ENCODE measurements around the gene EPN3. TPM values are rescaled to one million over a fixed set of nuclear protein-coding genes. Genes with fewer than 3 reads are reported as not detected.
A peak's percentile ranks its signal among the peaks of the same experiment; 100 is the strongest.

The EPN3 gene
- 0.04 and 0.07 TPM in 2 replicates for total RNA-seq

DNA sequence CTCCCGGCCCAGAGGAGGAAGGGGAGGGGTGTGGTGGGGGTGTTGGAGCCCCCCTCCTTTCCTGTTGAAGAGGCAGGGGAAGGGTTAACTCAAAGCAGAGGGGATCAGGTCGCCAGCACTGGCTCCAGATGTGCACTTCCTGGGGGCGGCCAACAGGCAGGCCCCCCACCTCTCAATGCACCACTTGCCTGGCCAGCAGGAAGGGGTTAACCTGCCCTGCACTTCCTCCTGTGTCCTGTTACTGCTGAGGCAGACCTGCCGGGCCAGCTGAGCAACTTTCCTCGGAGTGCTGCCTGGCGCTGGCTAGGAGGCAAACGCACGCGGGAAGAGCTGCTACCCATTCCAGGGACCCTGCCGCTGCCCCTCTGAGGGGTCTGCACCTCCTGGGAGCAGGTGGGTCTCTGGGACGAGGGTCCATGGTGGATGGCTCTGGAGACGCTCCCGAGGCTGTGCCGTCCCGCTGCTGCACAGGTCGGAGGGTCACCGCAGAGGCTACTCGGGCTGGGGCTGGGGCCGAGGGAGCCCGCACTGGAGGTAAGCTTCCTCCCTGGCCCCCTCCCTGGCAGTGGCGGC, at the start of gene EPN3:
Gene EPN3, plus strand, starts transcription at position 284 of the 573 bp plus-strand sequence. CDS start 3,822 bp downstream, outside the sequence.
- no peak for DNase-seq (ENCODE audit: low read depth, low spot score)

DNA sequence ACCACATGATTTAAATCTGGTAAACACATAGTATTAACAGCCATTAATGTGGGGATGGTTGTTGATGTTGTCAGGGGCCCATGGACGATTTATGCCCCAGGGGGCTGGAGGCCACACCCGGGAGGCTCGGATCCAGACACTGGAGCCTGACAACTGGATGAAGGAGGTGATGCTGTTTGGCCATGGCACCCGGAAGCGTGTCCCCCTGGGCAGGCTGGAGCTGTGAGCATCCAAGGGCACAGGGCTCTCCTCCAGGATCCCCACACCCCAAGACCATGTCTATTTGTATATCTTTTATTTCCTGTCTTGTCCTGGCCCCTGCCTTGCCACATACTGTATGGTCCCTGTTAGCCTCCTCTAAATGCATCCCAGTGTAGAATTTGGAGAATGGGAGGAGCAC, 49.3 kb upstream of the EPN3 start:
- DNase-seq (ENCODE audit: low read depth, low spot score), result no peak

DNA sequence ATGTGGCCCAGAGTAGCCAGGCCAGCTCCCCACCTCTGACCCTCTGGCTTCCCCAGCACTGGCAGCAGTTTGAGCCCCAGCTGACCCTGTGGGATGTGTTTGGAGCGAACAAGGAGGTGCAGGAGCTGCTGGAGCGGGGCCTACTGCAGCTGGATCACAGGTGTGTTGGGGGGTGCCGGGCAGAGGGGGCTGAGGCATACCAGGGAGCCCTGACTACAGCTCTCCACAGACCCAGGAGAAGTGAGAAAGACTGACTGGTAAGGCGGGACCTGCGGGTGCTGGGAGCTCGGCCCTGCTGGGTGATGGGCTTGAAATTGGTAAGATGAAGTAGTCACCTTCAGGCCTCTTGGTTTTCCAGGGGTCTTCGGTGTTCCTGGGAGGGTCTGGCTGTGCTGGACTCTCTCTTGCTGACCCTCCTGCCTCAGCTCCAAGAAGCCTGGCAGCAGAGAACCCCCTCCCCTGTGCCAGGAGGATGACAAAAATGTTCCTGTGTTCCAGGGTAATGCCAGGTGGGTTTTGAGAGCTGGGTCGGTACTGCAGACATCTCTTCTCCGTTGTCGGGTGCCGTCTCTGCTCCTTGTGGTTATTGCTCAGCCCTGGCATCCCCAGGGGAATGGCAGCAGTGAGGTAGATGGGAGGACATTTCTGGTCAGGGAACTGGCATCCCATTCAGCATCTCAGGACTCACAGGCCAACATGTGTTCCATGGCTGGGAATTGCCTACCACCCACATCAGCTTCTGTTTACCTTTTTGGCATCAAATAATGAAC, 48.0 kb upstream of the EPN3 start:
- no peak for DNase-seq (ENCODE audit: low read depth, low spot score)

DNA sequence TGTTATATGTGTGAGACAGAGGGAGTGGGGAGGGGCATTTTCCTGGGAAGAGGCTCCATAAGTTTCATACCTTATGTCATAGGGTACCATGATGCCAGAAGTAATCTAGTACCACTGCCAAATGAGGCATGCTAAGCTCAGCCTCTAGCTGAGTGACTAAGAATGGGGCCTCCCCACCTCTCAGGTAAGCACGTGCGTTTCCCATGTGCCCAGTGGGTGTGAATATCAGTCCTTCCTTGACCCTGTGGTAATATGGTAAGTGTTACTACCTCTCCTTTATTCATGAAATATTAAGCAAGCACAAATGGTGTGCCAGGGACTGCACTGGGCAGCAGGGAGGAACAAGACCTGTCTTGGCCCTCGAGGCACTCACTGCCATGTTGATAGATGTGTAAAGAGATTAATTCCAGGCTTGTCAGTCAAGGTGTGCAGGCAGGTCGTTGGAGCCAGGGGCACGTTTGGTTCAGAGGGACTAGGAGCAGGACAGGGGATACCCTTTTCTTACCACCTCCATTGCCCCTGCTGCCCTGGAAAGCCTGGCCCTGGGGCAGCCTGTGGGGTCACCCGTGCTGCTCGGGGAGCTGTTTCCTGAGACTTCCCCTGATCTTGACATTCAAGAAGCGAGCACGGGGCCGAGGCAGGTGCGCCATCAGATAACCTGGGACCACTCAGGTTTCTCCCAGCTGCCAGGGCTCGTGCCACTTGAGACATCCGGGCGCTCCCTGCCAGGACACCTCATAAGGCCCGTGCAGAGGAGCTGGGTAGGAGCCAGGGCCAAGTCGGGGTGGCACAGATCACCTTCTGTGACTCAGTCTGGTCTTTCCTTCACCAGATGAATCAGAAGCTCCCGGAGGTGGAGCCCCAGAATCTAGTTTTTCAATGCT, 45.1 kb upstream of the EPN3 start:
- DNase-seq (ENCODE audit: low read depth, low spot score), result no peak

DNA sequence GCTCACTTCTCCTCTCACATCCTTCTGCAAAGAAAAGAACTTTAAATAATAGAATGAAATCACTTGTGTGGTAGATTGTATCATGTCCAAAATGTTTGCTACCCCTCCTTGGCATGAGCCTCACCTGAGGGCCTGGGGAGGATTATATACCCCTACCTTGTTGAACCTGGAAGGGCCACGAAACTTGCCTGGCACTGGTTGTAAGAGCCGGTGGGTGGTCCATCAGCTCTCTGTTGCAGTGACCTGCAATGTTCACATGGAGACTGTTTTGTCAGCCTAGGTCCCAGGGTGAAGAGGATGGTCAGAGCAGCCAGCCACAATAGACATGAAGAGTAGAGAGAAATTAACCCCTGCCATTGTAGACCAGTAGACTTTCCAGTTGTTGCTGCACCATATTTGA, 43.7 kb upstream of the EPN3 start:
- DNase-seq (ENCODE audit: low read depth, low spot score), result no peak

DNA sequence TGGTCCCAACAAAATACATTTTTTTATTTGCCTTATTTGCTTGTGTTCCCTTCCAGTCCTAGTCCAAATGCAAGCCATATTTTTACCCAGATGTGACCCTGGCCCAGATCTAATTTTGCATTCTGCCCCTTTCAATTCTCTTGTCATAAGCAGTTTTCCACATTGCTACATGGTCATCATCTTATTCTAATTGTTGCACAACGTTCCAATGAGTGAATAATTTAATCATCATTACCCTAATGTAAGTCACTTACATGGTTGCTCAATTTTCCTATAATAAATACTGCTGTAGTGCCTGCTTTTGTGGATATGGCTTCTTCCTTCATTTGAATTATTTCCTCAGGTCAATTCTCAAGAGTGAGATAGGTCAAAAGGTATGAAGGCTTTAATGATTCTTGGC, 41.0 kb upstream of the EPN3 start:
- no peak for DNase-seq (ENCODE audit: low read depth, low spot score)

DNA sequence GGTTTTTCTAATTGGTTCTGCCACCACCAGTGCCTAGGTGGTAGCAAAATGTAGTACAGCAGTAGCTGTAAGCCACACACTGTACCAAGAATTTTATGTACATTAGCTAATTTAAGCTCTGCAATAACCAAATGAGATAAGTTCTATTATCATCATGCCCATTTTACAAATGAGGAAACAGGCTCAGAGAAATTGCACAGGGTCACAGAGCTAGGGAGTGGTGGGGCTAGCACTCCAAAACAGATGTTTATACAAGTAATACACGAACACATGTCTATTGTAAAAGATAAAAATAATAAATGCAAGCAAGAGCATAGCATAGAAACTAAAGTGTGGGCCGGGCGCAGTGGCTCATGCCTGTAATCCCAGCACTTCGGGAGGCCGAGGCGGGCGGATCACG, 40.3 kb upstream of the EPN3 start:
- DNase-seq (ENCODE audit: low read depth, low spot score), result no peak

DNA sequence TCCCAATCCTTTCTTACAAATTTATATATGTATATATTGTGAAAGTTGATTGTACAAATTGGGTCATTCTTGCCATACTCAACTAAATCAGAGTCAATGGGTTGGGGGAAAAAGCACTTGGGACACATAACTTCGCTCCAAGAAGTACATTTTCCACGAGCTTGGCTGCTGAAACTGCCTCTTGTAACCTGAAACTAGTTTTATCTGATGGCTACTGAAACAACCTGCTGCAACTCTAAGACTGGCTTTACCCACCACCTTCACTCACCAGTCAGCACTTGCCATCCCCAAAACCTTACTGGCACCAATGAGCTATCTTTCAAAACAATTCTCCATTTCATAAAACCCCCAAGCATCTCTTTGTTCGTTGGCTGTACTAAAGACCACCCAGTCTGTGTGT, 38.8 kb upstream of the EPN3 start:
- no peak for DNase-seq (ENCODE audit: low read depth, low spot score)

DNA sequence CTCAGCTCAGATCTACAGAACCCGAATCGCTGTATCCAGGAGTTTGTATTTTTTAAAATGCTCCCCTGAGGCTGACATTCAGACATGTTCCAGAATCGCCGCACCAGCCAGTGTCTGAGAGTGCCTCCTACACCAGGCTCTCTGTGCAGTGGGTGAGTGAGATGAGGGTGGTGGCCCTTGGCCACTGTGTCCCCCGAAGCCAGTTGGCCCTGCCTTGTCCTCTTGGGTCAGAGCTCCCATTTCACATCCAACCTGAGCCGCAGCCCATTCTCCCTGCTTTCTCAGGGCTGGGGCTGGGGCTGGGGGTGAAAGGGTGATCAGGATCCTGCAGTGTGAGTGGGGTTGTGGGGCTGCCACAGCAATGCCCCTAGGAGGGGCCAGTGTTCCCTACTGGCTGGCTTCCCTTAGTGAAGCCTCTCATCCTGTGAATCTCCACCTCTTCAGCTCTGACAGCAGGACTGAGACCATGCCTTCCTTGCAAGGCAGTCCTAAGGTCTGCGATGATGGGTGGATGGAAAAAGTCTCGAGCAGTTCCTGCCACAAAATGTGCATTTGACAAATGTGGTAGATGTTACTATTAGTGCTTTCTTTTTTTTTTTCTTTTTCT, 37.2 kb upstream of the EPN3 start:
- DNase-seq (ENCODE audit: low read depth, low spot score), result no peak

DNA sequence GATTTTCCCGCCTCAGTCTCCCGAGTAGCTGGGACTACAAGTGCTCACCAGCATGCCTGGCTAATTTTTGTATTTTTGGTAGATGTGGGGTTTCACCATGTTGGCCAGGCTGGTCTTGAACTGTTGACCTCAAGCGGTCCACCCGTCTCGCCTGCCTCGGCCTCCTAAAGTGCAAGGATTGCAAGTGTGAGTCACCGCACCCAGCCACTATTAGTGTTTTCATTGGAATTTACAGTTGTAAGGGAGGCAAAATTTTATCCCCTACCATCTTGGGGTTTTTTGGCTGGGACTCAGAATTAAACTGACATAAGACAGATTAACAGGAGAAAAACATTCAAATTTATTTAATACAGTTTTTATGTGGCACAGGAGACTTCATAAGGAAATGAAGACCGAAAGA, 36.6 kb upstream of the EPN3 start:
- DNase-seq (ENCODE audit: low read depth, low spot score), result no peak

DNA sequence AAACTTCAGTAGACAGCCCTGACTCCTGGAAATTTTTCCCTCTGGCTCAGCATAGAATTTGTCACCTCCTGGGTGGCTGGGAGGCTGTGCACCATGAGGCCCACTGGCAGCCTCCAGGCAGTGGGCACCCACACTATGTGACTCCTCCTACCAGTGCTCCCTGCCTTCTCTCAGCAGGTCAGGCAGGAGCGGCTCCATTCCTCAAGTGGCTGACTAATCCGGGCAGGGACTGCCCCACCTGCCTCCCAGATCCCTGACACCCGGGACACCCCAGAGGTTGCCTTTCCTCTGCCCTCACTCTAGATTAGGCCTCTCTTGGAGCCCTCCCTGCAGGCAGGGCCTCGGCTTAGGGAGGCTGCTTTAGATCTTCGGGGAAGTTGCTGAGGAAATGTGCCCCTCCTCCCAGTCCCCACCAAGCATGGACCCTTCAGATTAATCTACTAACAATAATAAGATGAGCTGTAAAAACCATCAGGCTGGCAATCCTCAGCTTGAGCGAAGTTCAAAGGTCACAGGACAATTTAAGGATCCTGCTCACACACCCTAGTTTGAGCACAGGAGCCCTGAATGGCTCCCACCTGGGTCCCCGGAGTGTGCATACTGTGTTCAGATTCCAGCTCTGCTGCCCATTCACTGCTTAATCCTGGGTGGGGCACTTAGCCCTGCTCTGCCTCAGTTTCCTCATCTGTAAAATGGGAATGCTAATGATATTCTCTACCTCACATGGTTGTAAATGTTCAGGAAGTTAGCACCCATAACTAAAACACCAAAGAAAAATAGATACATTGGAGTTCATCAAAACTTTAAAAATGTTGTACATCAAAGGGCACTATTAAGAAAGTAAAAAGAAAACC, 34.3 kb upstream of the EPN3 start:
- DNase-seq (ENCODE audit: low read depth, low spot score), result no peak

DNA sequence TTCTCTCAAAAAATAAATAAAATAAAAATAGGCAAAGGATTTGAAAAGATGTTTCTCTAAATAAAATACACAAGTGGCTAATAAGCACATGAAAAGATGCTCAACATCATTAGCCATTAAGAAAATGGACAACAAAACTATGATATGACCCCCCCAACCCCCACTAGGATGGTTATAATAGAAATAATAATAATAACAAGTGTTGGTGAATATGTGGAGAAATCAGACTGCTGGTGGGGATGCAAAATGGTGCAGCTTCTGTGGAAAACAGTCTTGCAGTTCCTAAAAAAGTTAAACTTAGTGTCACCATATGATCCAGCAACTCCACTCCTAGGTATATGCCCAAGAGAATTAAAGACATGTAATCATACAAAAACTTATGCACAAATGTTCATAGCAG, 33.3 kb upstream of the EPN3 start:
- DNase-seq (ENCODE audit: low read depth, low spot score), result no peak

DNA sequence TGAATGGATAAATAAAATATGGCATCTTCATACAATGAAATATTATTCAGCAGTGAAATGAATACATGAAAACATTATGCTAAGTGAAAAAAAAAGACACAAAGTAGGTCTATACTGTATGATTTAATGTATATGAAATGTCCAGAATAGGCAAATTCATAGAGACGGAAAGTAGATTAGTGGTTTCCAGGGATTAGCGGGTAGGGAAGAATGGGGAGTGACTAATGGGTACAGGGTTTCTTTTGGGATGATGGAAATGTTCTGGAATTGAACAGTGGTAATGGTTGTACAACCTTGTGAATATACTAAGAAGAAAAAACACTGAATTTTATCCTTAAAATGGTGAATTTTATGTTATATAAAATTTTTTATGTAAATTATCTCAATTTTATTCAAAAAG, 32.8 kb upstream of the EPN3 start:
- DNase-seq (ENCODE audit: low read depth, low spot score), result no peak

DNA sequence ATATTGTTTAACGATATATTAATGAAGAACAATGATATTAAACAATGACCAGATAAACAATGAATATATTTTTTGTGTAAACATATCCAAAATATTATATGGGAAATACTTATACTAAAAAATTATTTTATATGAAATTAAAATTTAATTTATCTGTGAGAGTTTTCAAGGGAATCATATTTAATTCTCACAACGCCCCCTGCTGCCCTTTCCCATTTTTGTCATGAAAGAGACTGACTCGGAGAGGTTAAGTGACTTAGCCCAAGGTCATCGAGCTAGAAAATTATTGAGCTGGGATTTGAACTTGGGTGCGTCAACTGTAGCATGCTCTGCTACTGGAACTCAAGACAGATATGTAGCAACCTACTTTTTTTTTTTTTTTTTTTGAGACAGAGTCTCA, 31.5 kb upstream of the EPN3 start:
- no peak for DNase-seq (ENCODE audit: low read depth, low spot score)

DNA sequence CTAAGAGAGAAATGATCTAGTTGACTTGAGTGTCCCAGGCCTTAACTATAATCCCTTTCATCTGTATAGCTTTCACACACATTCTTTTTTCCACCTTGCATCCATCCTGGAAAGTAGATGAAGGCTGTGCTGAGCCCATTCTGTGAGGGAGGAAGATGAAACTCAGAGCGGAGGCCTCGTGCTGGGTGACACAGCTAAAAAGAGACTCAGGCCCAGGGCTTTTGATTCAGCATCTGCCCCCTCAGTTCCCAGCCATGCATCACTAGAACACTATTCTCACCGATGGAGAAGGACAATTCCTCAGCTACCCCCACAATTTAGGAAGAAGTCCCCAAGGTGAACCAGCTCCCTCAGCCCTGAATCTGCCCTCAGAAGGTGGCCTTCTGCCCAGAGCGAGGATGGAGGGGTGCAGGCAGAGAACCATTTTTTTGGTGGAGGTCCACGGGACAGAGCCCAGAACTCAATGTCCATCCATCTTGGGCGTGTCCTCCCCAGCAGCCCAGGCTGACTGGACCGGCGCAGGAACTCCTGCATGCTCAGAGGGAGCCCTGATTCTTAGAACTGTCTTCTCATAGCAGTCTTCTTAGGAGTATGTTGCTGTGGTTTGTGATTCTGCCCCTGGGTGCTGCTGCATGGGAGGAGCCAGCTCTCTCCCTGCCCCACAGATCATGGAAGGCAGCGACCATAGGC, 30.1 kb upstream of the EPN3 start:
- no peak for DNase-seq (ENCODE audit: low read depth, low spot score)

DNA sequence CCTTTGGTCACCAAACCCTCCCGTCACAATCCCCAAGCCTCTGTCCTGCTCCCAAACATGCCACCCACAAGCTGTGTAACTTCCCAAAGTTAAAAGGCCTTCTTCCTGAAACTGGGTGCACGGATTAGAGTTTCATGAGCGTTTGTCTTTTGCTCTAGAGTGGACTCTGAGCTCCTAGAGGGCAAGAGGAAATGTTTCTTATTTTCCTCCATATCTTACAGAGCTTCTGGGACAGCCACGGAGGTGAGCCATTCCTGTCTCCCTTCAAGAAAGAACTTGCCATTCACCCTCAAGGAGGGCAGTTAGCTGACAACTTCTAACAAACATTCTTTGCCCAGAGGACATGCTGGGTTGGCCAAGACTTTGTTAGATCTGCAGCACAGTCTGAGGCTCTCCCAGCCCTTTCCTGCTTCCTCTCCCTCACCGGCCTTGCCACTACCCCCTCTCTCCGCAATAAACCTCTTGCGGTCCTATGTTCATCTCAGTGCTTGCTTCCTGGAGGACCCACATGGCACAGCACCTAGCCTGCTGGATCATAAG, 26.9 kb upstream of the EPN3 start:
- DNase-seq (ENCODE audit: low read depth, low spot score), result no peak

DNA sequence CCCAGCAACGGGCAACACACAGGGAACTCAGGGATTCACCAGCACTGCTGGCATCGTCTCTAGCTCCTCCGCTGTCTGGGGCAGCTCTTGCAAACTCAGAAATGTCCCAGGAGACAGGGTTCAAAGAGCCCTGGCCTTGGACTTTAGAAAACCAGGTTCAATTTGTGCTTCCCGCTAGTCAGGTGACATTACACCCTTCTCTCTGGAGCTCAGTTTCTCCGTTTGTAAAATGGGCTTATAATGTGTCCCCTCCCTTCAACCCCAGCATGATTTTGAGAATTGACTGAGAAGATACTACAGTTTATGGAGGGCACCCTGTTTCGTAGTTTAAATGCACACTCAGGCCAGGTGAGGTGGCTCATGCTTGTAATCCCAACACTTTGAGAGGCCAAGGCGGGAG, 26.2 kb upstream of the EPN3 start:
- DNase-seq (ENCODE audit: low read depth, low spot score), result no peak

DNA sequence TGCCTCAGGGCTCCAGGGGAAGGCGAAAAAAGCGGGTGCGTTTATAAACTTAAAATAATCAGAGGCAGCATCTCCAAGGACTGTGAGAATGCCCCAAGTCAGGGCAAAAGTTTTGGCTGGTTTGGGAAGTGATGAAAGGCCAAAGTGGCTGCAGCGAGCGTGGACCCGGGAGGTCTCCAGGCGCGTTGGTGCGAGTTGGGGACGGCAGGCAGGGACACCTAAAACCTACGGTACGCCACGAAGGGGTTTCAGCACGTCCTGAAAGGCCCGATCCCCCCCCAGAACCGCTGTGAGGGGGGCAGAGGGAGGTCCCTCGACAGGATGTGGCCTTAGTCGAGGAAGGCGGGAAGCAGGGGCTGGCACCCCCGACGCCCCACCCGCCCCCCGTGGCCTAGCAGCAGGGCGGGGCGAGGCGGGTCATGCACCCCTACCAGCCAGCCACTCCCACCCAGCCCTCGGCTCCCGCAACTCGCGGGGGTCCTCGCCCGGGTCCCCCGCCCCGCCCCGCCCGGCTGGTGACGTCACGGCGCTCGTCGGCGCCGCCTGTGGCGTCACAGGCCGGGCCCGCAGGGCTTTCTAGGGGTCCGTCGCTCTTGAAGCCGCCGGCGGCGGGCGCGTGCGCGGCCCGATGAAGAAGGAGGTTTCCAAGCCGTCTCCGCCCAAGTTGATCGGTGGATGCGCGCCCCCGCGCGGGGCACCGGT, 24.5 kb upstream of the EPN3 start, which contains the start of gene MYCBPAP:
Gene MYCBPAP, plus strand, starts transcription at position 569 of the 702 bp plus-strand sequence. CDS start 236 bp downstream, outside the sequence.
- peak; percentile 41 for DNase-seq (ENCODE audit: low read depth, low spot score)

All from pulmonary artery endothelial cell (primary cell).